Left lung (tissue), 10 donors: Measurements from ENCODE around the gene SPATA13. TPM values are rescaled to one million over a fixed set of nuclear protein-coding genes. Genes with fewer than 3 reads are reported as not detected.

Experiments used
- ATAC-seq: fragments of 200-7000 bp; cut with Tn5 transposase; one replicate; pipeline ENCODE4 v1.9.1; 2020; ENCODE audit warnings: moderate library complexity
- DNase-seq, 4 donors: peaks; one replicate each; pipeline ENCODE4 v3.0.0-alpha.2; 2013 to 2020
- H3K27ac ChIP-seq, 2 donors: fragments of 200-600 bp; sonication (generic) in 1 of 2; one replicate each; pipeline versions ENCODE4 v1.5.0 to v1.8.0; 2020 to 2021
- H3K27me3 ChIP-seq, 2 donors: fragments of 200-600 bp; sonication (generic) in 1 of 2; one replicate each; pipeline versions ENCODE4 v1.5.0 to v1.8.0; 2020 to 2021
- H3K36me3 ChIP-seq, 2 donors: fragments of 200-600 bp; sonication (generic) in 1 of 2; one replicate each; pipeline versions ENCODE4 v1.5.0 to v1.8.0; 2020 to 2021
- H3K4me1 ChIP-seq, 2 donors: fragments of 200-600 bp; one replicate each; pipeline ENCODE4 v1.8.0; 2021
- H3K4me3 ChIP-seq, 2 donors: fragments of 200-600 bp; sonication (generic) in 1 of 2; one replicate each; pipeline versions ENCODE4 v1.5.0 to v1.8.0; 2020 to 2021; ENCODE audit warnings: mild to moderate bottlenecking in 1 of 2
- H3K9me3 ChIP-seq, 2 donors: fragments of 200-600 bp; sonication (generic) in 1 of 2; one replicate each; pipeline versions ENCODE4 v1.5.0 to v1.8.0; 2020 to 2021
- intact Hi-C, 2 donors: fragments of 100-400 bp; cut with DNase I; formaldehyde crosslinking; loops; one replicate each; pipeline versions ENCODE4 v1.11.2 to v1.14.2; 2022
- polyA plus RNA-seq, 6 donors: library from polyadenylated mRNA; unstranded; fragments of 120-200 nt; gene quantifications; one replicate each; pipeline ENCODE4 v1.2.1, GENCODE V29; 2013; ENCODE audit not compliant: insufficient read length in 6 of 6
- total RNA-seq, 2 donors: library from RNA; stranded (reverse); fragmentation: NEBNext Ultra II Directional; extraction: Animal tissue kit (Norgen Biotek cat#: 25700); gene quantifications; one replicate each; pipeline ENCODE4 v1.2.1, GENCODE V29; 2021
- TF ChIP-seq, protein P1 (sequence below), 2 donors: fragments of 200-600 bp; sonication (generic) in 1 of 2; IDR thresholded peaks; one replicate each; pipeline versions ENCODE4 v1.5.0 to v1.8.0; 2021; ENCODE audit warnings: antibody characterized with exemption in 2 of 2
- donor health status: DM: no; HTN: yes; CAD: no.
- donor health status: DM: no; HTN: no; CAD: no.

SPATA13 gene
- total and polyA plus RNA-seq, 8 donors: 11.4 to 31.4 (median 14.7) TPM

DNA sequence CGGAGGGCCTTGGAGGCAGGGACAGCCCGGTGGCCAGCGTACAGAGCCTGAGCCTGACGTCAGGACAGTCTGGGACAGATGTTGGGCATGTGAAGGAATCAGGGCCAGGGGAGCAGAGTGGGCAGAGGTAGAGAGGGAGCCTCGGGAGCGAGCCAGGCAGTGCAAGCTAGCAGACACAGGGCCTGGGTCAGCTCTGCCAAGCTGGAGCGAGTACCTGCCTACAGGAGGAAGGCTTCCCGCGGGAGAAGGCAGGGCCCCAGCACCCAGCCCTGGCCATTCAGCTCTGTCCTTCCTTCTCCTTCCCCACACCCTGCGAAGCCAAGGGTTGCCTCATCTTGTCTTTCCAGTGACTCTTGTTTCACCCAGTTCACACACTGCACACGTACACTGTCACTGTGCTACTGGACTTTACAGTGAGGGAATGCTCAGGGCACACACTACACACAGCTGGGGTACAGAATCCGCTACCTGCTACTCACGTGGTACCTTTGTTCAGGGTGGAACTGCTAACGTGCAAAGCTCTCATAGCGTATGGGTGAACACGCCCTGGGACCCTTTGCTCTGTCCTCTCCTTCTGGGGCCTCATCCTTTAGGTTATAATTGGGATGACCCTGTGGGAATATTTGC, 139.1 kb downstream of the SPATA13 start:
- no peak overlapping the region for H3K4me3 ChIP-seq
- H3K9me3 ChIP-seq: no peaks in the 10 kb centered on the region
- intact Hi-C loops: no loop called here
- TF ChIP-seq, protein P1, sequence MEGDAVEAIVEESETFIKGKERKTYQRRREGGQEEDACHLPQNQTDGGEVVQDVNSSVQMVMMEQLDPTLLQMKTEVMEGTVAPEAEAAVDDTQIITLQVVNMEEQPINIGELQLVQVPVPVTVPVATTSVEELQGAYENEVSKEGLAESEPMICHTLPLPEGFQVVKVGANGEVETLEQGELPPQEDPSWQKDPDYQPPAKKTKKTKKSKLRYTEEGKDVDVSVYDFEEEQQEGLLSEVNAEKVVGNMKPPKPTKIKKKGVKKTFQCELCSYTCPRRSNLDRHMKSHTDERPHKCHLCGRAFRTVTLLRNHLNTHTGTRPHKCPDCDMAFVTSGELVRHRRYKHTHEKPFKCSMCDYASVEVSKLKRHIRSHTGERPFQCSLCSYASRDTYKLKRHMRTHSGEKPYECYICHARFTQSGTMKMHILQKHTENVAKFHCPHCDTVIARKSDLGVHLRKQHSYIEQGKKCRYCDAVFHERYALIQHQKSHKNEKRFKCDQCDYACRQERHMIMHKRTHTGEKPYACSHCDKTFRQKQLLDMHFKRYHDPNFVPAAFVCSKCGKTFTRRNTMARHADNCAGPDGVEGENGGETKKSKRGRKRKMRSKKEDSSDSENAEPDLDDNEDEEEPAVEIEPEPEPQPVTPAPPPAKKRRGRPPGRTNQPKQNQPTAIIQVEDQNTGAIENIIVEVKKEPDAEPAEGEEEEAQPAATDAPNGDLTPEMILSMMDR (IDR thresholded peaks at IDR 0.05): no peak
- ATAC-seq (no peak), DNase-seq (no peak)
- no peaks in the 10 kb centered on the region for H3K4me1 ChIP-seq
- H3K36me3 ChIP-seq: peaks cover 0 to 100% of the 10 kb centered on the region in 2 donors
- H3K27ac ChIP-seq: no peak overlapping the region
- H3K27me3 ChIP-seq: no peaks in the 10 kb centered on the region

DNA sequence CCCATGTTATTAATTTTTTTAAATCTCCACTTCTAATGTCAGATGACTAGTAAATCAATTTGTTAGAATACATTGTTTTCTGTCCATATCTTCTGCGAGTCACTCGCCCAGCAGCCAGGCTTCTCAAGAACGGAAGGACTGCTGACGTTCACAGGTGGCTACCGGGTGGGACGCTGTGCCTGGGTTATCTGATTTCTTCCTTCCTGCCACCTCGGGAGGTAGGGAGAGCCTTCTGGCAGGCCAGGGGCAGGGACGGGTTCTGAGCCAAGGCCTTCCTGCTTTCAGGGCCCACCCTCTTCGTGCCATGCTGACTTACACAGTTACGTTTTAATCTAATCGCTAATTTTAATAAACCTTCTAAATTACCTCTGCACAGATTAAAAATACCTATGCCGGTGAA, 140.9 kb downstream of the SPATA13 start:
- H3K27me3 ChIP-seq: no peaks in the 10 kb centered on the region
- intact Hi-C loops: no loop called here
- ATAC-seq (no peak), DNase-seq (no peak)
- TF ChIP-seq, protein P1 (IDR thresholded peaks at IDR 0.05): no peak
- H3K9me3 ChIP-seq: no peaks in the 10 kb centered on the region
- no peak overlapping the region for H3K27ac ChIP-seq
- no peak overlapping the region for H3K4me3 ChIP-seq
- H3K4me1 ChIP-seq: peaks cover 0 to 5% of the 10 kb centered on the region in 2 donors
- peaks cover 0 to 86% of the 10 kb centered on the region in 2 donors for H3K36me3 ChIP-seq

DNA sequence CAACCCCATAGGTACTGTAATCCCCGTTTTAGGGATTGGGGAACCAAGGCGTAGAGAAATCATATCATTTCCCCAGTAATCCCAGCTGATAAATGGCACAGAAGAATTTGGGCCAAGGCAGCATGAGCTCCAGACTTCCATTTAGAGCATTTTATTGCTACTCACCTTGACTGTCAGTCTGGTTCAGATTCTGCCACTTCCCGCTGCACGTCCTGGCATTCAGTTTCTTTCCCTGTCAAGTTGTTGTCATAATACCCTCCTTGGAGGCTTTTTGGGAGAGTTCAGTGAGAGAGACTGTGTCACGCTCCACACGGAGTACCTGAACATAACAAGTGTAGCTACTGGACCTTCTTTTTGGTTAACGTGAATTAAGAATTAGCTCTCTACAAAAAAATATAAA, 141.4 kb downstream of the SPATA13 start:
- intact Hi-C loops: no loop called here
- H3K4me1 ChIP-seq: peaks cover 0 to 10% of the 10 kb centered on the region in 2 donors
- DNase-seq (no peak), ATAC-seq (no peak)
- no peak overlapping the region for H3K27ac ChIP-seq
- H3K4me3 ChIP-seq: no peak overlapping the region
- peaks cover 0 to 82% of the 10 kb centered on the region in 2 donors for H3K36me3 ChIP-seq
- TF ChIP-seq, protein P1 (IDR thresholded peaks at IDR 0.05): no peak
- no peaks in the 10 kb centered on the region for H3K27me3 ChIP-seq
- no peaks in the 10 kb centered on the region for H3K9me3 ChIP-seq

DNA sequence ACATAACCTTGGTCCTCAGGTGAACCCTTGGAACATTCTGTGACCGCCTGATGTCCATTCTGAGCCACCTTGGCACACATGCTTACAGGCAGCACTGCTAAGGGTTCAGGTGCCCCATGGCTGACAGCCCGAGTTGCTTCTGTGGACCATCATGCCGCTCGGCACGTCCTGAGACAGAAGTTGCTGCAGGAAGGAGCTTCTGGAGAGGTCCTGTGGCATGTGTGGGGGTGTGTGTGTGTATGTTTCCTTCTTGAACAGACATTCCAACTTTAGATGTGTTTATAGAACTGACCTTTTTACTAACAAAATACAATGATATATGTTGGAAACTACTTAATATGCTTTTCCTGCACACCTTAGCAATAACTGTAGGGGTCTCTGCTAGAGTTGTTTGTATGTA, 144.1 kb downstream of the SPATA13 start:
- no peaks in the 10 kb centered on the region for H3K9me3 ChIP-seq
- no peak for ATAC-seq
- no peak overlapping the region for H3K27ac ChIP-seq
- intact Hi-C loops: no loop called here
- H3K36me3 ChIP-seq: peaks cover 0 to 54% of the 10 kb centered on the region in 2 donors
- no peak for DNase-seq
- no peaks in the 10 kb centered on the region for H3K27me3 ChIP-seq
- TF ChIP-seq, protein P1 (IDR thresholded peaks at IDR 0.05): no peak
- H3K4me1 ChIP-seq: peaks cover 0 to 12% of the 10 kb centered on the region in 2 donors
- no peak overlapping the region for H3K4me3 ChIP-seq

DNA sequence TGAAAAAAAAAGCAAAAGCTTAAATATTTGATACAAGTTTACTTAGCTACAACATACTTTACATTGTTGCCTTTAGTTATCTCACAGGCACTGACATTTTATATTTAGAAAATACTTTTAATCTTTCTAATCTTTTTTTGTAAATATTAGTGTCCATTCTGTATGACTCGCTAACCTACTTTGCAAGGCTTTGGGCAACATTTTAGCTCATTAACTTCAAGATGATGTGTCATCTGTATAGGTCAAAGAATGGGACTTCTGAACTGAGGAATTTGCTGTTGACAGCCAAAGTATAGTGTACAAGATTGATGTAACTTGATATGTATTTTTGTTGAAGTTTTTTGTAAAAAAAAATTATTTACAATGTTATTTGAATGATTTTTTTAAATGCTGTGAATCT, 146.1 kb downstream of the SPATA13 start:
- H3K27ac ChIP-seq: peak overlapping the region in 1 of 2 donors; percentile 40
- ATAC-seq (peak; percentile 44), DNase-seq (no peak)
- H3K27me3 ChIP-seq: no peaks in the 10 kb centered on the region
- H3K4me1 ChIP-seq: peaks cover 0 to 12% of the 10 kb centered on the region in 2 donors
- intact Hi-C loops: no loop called here
- H3K36me3 ChIP-seq: peaks cover 0 to 34% of the 10 kb centered on the region in 2 donors
- H3K4me3 ChIP-seq: no peak overlapping the region
- TF ChIP-seq, protein P1 (IDR thresholded peaks at IDR 0.05): no peak
- H3K9me3 ChIP-seq: no peaks in the 10 kb centered on the region
